Measurements from ENCODE around the gene KRTAP3-3.

The KRTAP3-3 gene

DNA sequence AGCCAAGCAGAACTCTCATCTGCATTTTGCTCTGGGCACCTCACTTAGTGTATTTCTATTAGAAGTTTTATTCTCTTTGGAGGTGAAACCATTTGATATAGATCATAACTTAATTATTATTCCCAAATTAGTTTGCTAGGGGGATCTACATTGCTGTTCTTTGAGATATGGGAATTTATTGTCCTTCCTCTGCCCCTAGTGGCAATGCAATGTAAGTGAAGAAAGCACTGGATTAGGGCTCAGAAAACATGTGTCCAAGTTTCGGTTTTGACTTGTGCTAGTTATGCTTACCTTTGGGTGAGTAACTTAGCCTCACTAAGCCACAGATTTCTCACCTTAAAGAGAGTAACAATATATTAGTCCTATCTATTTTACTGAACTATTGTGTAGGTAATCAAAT, 30.1 kb downstream of the KRTAP3-3 start:
- Histone ChIP-seq H3K4me1 (ENCODE audit: control insufficient read depth, insufficient read depth, low read length, poor library complexity, severe bottlenecking) (no peaks in the 10 kb centered on the region), H3K27me3 (replicated peaks; ENCODE audit: control insufficient read depth, insufficient read depth, low read length, poor library complexity, severe bottlenecking) (no peaks in the 10 kb centered on the region), H3K27ac (ENCODE audit: insufficient read depth, low read length, poor library complexity, severe bottlenecking) (no peak overlapping the region), H3K9me3 (ENCODE audit: control insufficient read depth, low read length) (no peaks in the 10 kb centered on the region), H3K36me3 (ENCODE audit: control insufficient read depth, insufficient read depth, low read length) (no peaks in the 10 kb centered on the region), H3K4me3 (ENCODE audit: insufficient read depth, low read depth, low read length, poor library complexity, severe bottlenecking) (no peak overlapping the region)
- DNase-seq = no peak

DNA sequence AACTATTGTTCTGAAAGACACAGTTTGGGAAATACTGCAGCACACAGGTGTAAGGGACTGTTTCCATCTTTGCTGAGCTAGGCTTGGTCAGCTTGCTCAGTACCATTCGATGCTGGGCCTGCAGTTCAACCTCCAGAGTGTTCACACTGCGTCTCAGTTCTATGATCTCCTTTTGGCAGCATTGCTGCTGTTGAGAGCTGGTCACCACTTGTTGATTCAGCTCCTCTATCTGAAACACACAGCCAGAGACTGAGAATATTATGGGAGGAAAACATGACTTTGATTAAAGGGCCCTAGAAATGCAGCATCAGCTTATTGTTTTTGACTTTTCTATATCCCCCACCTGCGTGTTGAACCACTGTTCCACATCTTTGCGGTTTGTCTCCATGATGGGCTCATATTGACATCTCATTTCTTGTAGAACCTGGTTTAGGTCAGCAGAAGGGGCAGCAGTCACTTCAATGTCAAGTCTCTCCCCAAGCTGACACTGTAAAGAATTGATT, 31.9 kb downstream of the KRTAP3-3 start:
- no peaks in the 10 kb centered on the region for H3K36me3 ChIP-seq (ENCODE audit: control insufficient read depth, insufficient read depth, low read length)
- no peak overlapping the region for H3K27ac ChIP-seq (ENCODE audit: insufficient read depth, low read length, poor library complexity, severe bottlenecking)
- no peak overlapping the region for H3K4me3 ChIP-seq (ENCODE audit: insufficient read depth, low read depth, low read length, poor library complexity, severe bottlenecking)
- no peaks in the 10 kb centered on the region for H3K27me3 ChIP-seq (replicated peaks; ENCODE audit: control insufficient read depth, insufficient read depth, low read length, poor library complexity, severe bottlenecking)
- DNase-seq = no peak
- no peaks in the 10 kb centered on the region for H3K4me1 ChIP-seq (ENCODE audit: control insufficient read depth, insufficient read depth, low read length, poor library complexity, severe bottlenecking)
- H3K9me3 ChIP-seq (ENCODE audit: control insufficient read depth, low read length) = no peaks in the 10 kb centered on the region

- DNase-seq = no peak
- H3K27ac ChIP-seq (ENCODE audit: insufficient read depth, low read length, poor library complexity, severe bottlenecking) = no peak overlapping the region
- H3K4me3 ChIP-seq (ENCODE audit: insufficient read depth, low read depth, low read length, poor library complexity, severe bottlenecking) = no peak overlapping the region
- H3K27me3 ChIP-seq (replicated peaks; ENCODE audit: control insufficient read depth, insufficient read depth, low read length, poor library complexity, severe bottlenecking) = no peaks in the 10 kb centered on the region
- no peaks in the 10 kb centered on the region for H3K9me3 ChIP-seq (ENCODE audit: control insufficient read depth, low read length)
- no peaks in the 10 kb centered on the region for H3K4me1 ChIP-seq (ENCODE audit: control insufficient read depth, insufficient read depth, low read length, poor library complexity, severe bottlenecking)
- no peaks in the 10 kb centered on the region for H3K36me3 ChIP-seq (ENCODE audit: control insufficient read depth, insufficient read depth, low read length)
Measured at GRCh38 chr17:40961591-40961990, 32.4 kb downstream of the KRTAP3-3 start.

- H3K27ac ChIP-seq (ENCODE audit: insufficient read depth, low read length, poor library complexity, severe bottlenecking) = no peak overlapping the region
- H3K4me1 ChIP-seq (ENCODE audit: control insufficient read depth, insufficient read depth, low read length, poor library complexity, severe bottlenecking) = no peaks in the 10 kb centered on the region
- H3K9me3 ChIP-seq (ENCODE audit: control insufficient read depth, low read length) = no peaks in the 10 kb centered on the region
- no peak for DNase-seq
- H3K36me3 ChIP-seq (ENCODE audit: control insufficient read depth, insufficient read depth, low read length) = no peaks in the 10 kb centered on the region
- no peak overlapping the region for H3K4me3 ChIP-seq (ENCODE audit: insufficient read depth, low read depth, low read length, poor library complexity, severe bottlenecking)
- peaks cover 3% of the 10 kb centered on the region for H3K27me3 ChIP-seq (replicated peaks; ENCODE audit: control insufficient read depth, insufficient read depth, low read length, poor library complexity, severe bottlenecking)
Measured at GRCh38 chr17:40960144-40960543, 33.8 kb downstream of the KRTAP3-3 start.

GRCh38 chr17:40958086-40958953, 35.6 kb downstream of the KRTAP3-3 start:
- Histone ChIP-seq H3K36me3 (ENCODE audit: control insufficient read depth, insufficient read depth, low read length) (no peaks in the 10 kb centered on the region), H3K27ac (ENCODE audit: insufficient read depth, low read length, poor library complexity, severe bottlenecking) (no peak overlapping the region), H3K4me3 (ENCODE audit: insufficient read depth, low read depth, low read length, poor library complexity, severe bottlenecking) (no peak overlapping the region), H3K27me3 (replicated peaks; ENCODE audit: control insufficient read depth, insufficient read depth, low read length, poor library complexity, severe bottlenecking) (peaks cover 3% of the 10 kb centered on the region), H3K9me3 (ENCODE audit: control insufficient read depth, low read length) (no peaks in the 10 kb centered on the region), H3K4me1 (ENCODE audit: control insufficient read depth, insufficient read depth, low read length, poor library complexity, severe bottlenecking) (no peaks in the 10 kb centered on the region)
- no peak for DNase-seq

DNA sequence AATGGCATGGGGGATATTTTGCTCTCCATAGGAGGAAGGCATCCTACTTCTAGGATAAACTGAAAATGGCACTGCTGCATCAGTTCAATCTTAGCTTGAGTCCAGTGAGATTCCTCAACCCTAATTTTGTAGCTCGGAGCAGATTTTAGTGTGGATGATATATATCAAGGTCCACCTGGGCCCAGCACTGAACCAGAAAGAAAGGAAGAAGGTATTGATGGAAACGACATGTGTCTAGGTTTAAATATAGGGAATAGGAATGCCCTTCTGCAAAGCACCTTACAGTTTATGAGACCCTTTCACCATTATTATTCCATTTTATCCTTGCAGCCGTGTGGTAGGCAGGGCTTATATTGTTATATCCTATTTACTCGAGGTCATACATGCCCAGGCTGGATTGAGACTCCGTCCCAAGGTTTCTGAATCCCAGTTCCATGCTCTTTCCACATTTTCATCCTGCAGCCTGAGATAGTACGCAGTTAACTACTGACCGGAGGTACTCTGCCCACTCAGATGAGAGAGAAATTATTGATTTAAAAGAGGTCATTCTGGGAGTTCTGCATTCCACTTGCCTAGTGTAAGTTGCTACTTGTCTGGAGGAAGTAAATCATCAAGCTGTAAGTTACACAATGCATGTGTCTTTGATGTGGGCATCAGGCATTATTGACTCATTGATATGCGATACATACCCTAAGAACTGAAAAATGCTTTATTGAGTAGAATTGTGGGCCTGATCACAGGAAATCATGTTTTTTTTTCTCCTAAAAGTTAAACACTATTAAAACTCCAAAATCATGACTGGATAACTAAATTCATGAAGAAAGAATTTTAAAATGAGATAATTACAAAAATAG, 37.3 kb downstream of the KRTAP3-3 start:
- no peak overlapping the region for H3K27ac ChIP-seq (ENCODE audit: insufficient read depth, low read length, poor library complexity, severe bottlenecking)
- no peaks in the 10 kb centered on the region for H3K4me1 ChIP-seq (ENCODE audit: control insufficient read depth, insufficient read depth, low read length, poor library complexity, severe bottlenecking)

DNA sequence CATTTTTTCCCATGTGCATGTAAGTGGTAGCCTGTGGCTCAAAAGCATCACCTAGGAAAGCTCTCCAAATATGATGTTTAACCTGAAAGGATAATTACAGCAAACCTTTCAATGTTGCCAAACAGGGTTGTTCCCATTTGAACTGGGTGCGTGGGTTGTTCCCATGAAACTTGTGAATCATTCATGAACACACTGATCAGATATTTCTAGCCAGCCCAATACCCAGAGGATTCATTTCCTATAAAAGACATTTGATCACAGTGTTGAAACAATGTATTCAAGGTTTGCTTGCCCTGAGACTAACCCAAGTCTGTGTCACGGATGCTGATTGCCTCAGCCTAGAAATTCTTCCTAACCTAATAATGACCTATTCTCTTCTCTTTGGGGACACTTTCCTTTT, 40.1 kb downstream of the KRTAP3-3 start:
- Histone ChIP-seq H3K9me3 (ENCODE audit: control insufficient read depth, low read length) (no peaks in the 10 kb centered on the region), H3K27ac (ENCODE audit: insufficient read depth, low read length, poor library complexity, severe bottlenecking) (no peak overlapping the region), H3K27me3 (replicated peaks; ENCODE audit: control insufficient read depth, insufficient read depth, low read length, poor library complexity, severe bottlenecking) (peaks cover 3% of the 10 kb centered on the region), H3K36me3 (ENCODE audit: control insufficient read depth, insufficient read depth, low read length) (no peaks in the 10 kb centered on the region), H3K4me1 (ENCODE audit: control insufficient read depth, insufficient read depth, low read length, poor library complexity, severe bottlenecking) (no peaks in the 10 kb centered on the region), H3K4me3 (ENCODE audit: insufficient read depth, low read depth, low read length, poor library complexity, severe bottlenecking) (no peak overlapping the region)
- no peak for DNase-seq

More for the DNA sequence above, 37.3 kb downstream of the KRTAP3-3 start:
- H3K4me3 ChIP-seq (ENCODE audit: insufficient read depth, low read depth, low read length, poor library complexity, severe bottlenecking) = no peak overlapping the region
- H3K9me3 ChIP-seq (ENCODE audit: control insufficient read depth, low read length) = no peaks in the 10 kb centered on the region
- DNase-seq = no peak
- no peaks in the 10 kb centered on the region for H3K36me3 ChIP-seq (ENCODE audit: control insufficient read depth, insufficient read depth, low read length)
- H3K27me3 ChIP-seq (replicated peaks; ENCODE audit: control insufficient read depth, insufficient read depth, low read length, poor library complexity, severe bottlenecking) = peaks cover 3% of the 10 kb centered on the region

- H3K36me3 ChIP-seq (ENCODE audit: control insufficient read depth, insufficient read depth, low read length) = no peaks in the 10 kb centered on the region
- H3K4me3 ChIP-seq (ENCODE audit: insufficient read depth, low read depth, low read length, poor library complexity, severe bottlenecking) = no peak overlapping the region
- H3K27me3 ChIP-seq (replicated peaks; ENCODE audit: control insufficient read depth, insufficient read depth, low read length, poor library complexity, severe bottlenecking) = peaks cover 3% of the 10 kb centered on the region
- no peaks in the 10 kb centered on the region for H3K9me3 ChIP-seq (ENCODE audit: control insufficient read depth, low read length)
- H3K4me1 ChIP-seq (ENCODE audit: control insufficient read depth, insufficient read depth, low read length, poor library complexity, severe bottlenecking) = no peaks in the 10 kb centered on the region
- no peak overlapping the region for H3K27ac ChIP-seq (ENCODE audit: insufficient read depth, low read length, poor library complexity, severe bottlenecking)
- no peak for DNase-seq
Measured at GRCh38 chr17:40952661-40953060, 41.3 kb downstream of the KRTAP3-3 start.

DNA sequence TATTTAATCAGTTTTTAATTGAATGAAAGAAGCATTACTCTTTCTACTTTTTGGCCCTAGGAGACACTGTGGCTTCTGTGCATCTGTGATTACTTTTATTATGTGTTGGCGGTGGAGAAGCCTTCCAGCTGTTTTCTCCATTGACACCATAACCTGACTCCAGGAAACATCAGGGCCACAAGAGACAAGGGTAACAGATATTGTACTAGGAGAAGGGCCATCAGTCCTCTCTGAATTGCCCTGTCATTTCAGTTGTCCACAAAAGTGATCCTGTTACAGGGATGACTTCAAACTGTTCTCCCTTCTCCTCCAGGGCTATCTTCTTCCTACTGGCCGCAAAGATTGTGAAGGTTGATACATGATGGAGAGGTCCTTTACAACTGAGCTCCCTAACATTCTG, 41.8 kb downstream of the KRTAP3-3 start:
- H3K36me3 ChIP-seq (ENCODE audit: control insufficient read depth, insufficient read depth, low read length) = no peaks in the 10 kb centered on the region
- H3K27ac ChIP-seq (ENCODE audit: insufficient read depth, low read length, poor library complexity, severe bottlenecking) = no peak overlapping the region
- H3K9me3 ChIP-seq (ENCODE audit: control insufficient read depth, low read length) = no peaks in the 10 kb centered on the region
- H3K4me3 ChIP-seq (ENCODE audit: insufficient read depth, low read depth, low read length, poor library complexity, severe bottlenecking) = no peak overlapping the region
- no peaks in the 10 kb centered on the region for H3K4me1 ChIP-seq (ENCODE audit: control insufficient read depth, insufficient read depth, low read length, poor library complexity, severe bottlenecking)
- peaks cover 3% of the 10 kb centered on the region for H3K27me3 ChIP-seq (replicated peaks; ENCODE audit: control insufficient read depth, insufficient read depth, low read length, poor library complexity, severe bottlenecking)
- no peak for DNase-seq
